SK-N-SH (cell line): ENCODE measurements around the gene RNGTT. TPM values are rescaled to one million over a fixed set of nuclear protein-coding genes. Genes with fewer than 3 reads are reported as not detected.

Source experiments
- CTCF ChIA-PET: fragments of 300-600, 350-600 bp; formaldehyde crosslinking; extraction: SDS; loops from one replicate; lab custom pipeline; 2021; lab: Yijun Ruan, JAX
- POLR2A ChIA-PET: fragments of 350-600 bp; sonication (Branson Sonifier 250); formaldehyde crosslinking; extraction: SDS; loops from one replicate; lab custom pipeline; 2020; ENCODE audit warnings: antibody characterized with exemption, inconsistent platforms; lab: Yijun Ruan, JAX
- DNase-seq: peaks from one replicate; pipeline ENCODE4 v3.0.0; 2012
- H2AFZ ChIP-seq: fragments of 200-600 bp; sonication (generic); 2 replicates; pipeline ENCODE4 v1.8.1; 2016; ENCODE audit warnings: antibody characterized with exemption, mild to moderate bottlenecking, low read depth
- H3F3A ChIP-seq: fragments of 200-600 bp; sonication (generic); replicated peaks from 2 replicates; pipeline ENCODE3; 2016; ENCODE audit warnings: antibody characterized with exemption, mild to moderate bottlenecking; ENCODE audit not compliant: insufficient read depth
- H3K27ac ChIP-seq, 2 experiments: fragments of 200-500 bp in 1 of 2; fragments of 200-600 bp in 1 of 2; sonication (Bioruptor generic) in 1 of 2; sonication (generic), shearing (Covaris generic) in 1 of 2; 2 replicates each; pipeline versions ENCODE4 v1.5.1 to v1.6.1; 2014 to 2016; ENCODE audit warnings: low read depth in 2 of 2, inconsistent platforms in 1 of 2, low read length in 1 of 2, mild to moderate bottlenecking in 1 of 2, mixed read lengths in 1 of 2
- H3K27me3 ChIP-seq: fragments of 200-600 bp; sonication (generic), shearing (Covaris generic); 2 replicates; pipeline ENCODE4 v1.6.1; 2016; ENCODE audit warnings: mixed run types; ENCODE audit not compliant: insufficient read depth
- H3K36me3 ChIP-seq, 2 experiments: fragments of 200-500 bp in 1 of 2; fragments of 200-600 bp in 1 of 2; sonication (Bioruptor generic) in 1 of 2; sonication (generic) in 1 of 2; replicated peaks in 1 of 2; 2 replicates each; pipeline versions ENCODE3 to v1.5.1; 2014 to 2016; ENCODE audit warnings: low read length in 1 of 2, mild to moderate bottlenecking in 1 of 2; ENCODE audit not compliant: insufficient read depth in 2 of 2, control insufficient read depth in 1 of 2
- H3K4me1 ChIP-seq, 2 experiments: fragments of 200-500 bp in 1 of 2; fragments of 200-600 bp in 1 of 2; sonication (Bioruptor generic) in 1 of 2; sonication (generic), shearing (Covaris generic) in 1 of 2; 2 replicates each; pipeline versions ENCODE4 v1.5.1 to v1.6.1; 2014 to 2016; ENCODE audit warnings: low read depth in 1 of 2, low read length in 1 of 2, mixed run types in 1 of 2; ENCODE audit not compliant: insufficient read depth in 2 of 2, control insufficient read depth in 1 of 2
- H3K4me2 ChIP-seq: fragments of 200-600 bp; sonication (generic), shearing (Covaris generic); 2 replicates; pipeline ENCODE4 v1.6.1; 2017; ENCODE audit warnings: mixed run types
- H3K4me3 ChIP-seq, 2 experiments: fragments of 200-500 bp in 1 of 2; fragments of 200-600 bp in 1 of 2; sonication (Bioruptor generic) in 1 of 2; sonication (generic), shearing (Covaris generic) in 1 of 2; 2 replicates each; pipeline versions ENCODE4 v1.5.1 to v1.8.1; 2014 to 2016; ENCODE audit warnings: low read depth in 2 of 2, inconsistent platforms in 1 of 2, low read length in 1 of 2, mild to moderate bottlenecking in 1 of 2, mixed read lengths in 1 of 2, moderate library complexity in 1 of 2
- H3K79me2 ChIP-seq: fragments of 200-600 bp; sonication (generic); 2 replicates; pipeline ENCODE4 v1.8.1; 2017; ENCODE audit warnings: mild to moderate bottlenecking; ENCODE audit not compliant: insufficient read depth
- H3K9ac ChIP-seq: fragments of 200-600 bp; sonication (generic); 2 replicates; pipeline ENCODE4 v1.6.1; 2017; ENCODE audit warnings: mixed run types
- H3K9me2 ChIP-seq: fragments of 200-600 bp; sonication (generic); 2 replicates; pipeline ENCODE4 v1.6.1; 2017; ENCODE audit warnings: mixed run types
- H3K9me3 ChIP-seq: fragments of 200-600 bp; sonication (generic); 2 replicates; pipeline ENCODE4 v1.6.1; 2017; ENCODE audit warnings: mixed run types, mild to moderate bottlenecking, moderate library complexity
- H4K20me1 ChIP-seq: fragments of 200-600 bp; sonication (generic); 2 replicates; pipeline ENCODE4 v1.6.1; 2017; ENCODE audit warnings: mild to moderate bottlenecking, mixed run types; ENCODE audit not compliant: insufficient read depth
- CHD2 ChIP-seq: fragments of 150-350 bp; IDR thresholded peaks from 2 replicates; pipeline ENCODE4 v1.6.1; 2018; ENCODE audit warnings: low read length; ENCODE audit not compliant: partially characterized antibody
- ELF1 ChIP-seq: IDR thresholded peaks from 2 replicates; pipeline ENCODE4 v1.4.0; 2012
- EZH2phosphoT487 ChIP-seq: fragments of 200-600 bp; sonication (generic); IDR thresholded peaks from 2 replicates; pipeline ENCODE4 v1.6.1; 2017; ENCODE audit warnings: low read depth, mixed run types, mild to moderate bottlenecking, antibody characterized with exemption, moderate library complexity, borderline replicate concordance
- FOXM1 ChIP-seq: IDR thresholded peaks from 2 replicates; pipeline ENCODE4 v1.4.0; 2012; ENCODE audit warnings: low read depth, mild to moderate bottlenecking
- MAX ChIP-seq: IDR thresholded peaks from 2 replicates; pipeline ENCODE4 v1.4.0; 2012; ENCODE audit warnings: low read depth
- NRF1 ChIP-seq: IDR thresholded peaks from 2 replicates; pipeline ENCODE4 v1.6.1; 2012; ENCODE audit warnings: low read depth, mild to moderate bottlenecking, low read length
- POLR2AphosphoS5 ChIP-seq: IDR thresholded peaks from 2 replicates; pipeline ENCODE4 v1.6.1; 2012; ENCODE audit warnings: low read depth, low read length
- RAD21 ChIP-seq: IDR thresholded peaks from 2 replicates; pipeline ENCODE4 v1.6.1; 2012; ENCODE audit warnings: mild to moderate bottlenecking, low read length
- RXRA ChIP-seq: IDR thresholded peaks from 2 replicates; pipeline ENCODE4 v1.4.0; 2012; ENCODE audit warnings: low read depth, mild to moderate bottlenecking, borderline replicate concordance
- TCF12 ChIP-seq: IDR thresholded peaks from 2 replicates; pipeline ENCODE4 v1.4.0; 2012
- TEAD4 ChIP-seq: IDR thresholded peaks from 2 replicates; pipeline ENCODE4 v1.4.0; 2012; ENCODE audit warnings: mild to moderate bottlenecking, borderline replicate concordance; ENCODE audit not compliant: insufficient read depth
- YY1 ChIP-seq: IDR thresholded peaks from 2 replicates; pipeline ENCODE4 v1.4.0; 2012; ENCODE audit warnings: low read depth, mild to moderate bottlenecking
- whole genome bisulfite sequencing: methylation state at CpG from one replicate; pipeline ENCODE4 v1.1.6; 2017; ENCODE audit warnings: low lambda C conversion rate; 5-methylcytosine and 5-hydroxymethylcytosine counted together
- polyA plus RNA-seq, 3 experiments: library from polyadenylated mRNA; depleted of rRNA; stranded (reverse); fragments of >200 nt; gene quantifications; 2 replicates each; pipeline ENCODE4 v1.2.3, GENCODE V29; 2012
- TF ChIP-seq, protein P1 (sequence below): IDR thresholded peaks from 2 replicates; pipeline ENCODE4 v1.4.0; 2012; ENCODE audit warnings: low read depth, borderline replicate concordance
- TF ChIP-seq, protein P2 (sequence below): IDR thresholded peaks from 2 replicates; pipeline ENCODE4; 2012
- TF ChIP-seq, protein P3 (sequence below): IDR thresholded peaks from 2 replicates; pipeline ENCODE4 v1.6.1; 2012; ENCODE audit warnings: mild to moderate bottlenecking, low read depth, low read length, moderate library complexity

The RNGTT gene
- polyA plus RNA-seq, 1 of the 3 experiments (the other 2 are of a cell fraction), result 3.3 TPM

- Histone ChIP-seq H3K9me3 (no peaks in the 10 kb centered on the region), H3K27me3 (no peaks in the 10 kb centered on the region), H3K9me2 (no peaks in the 10 kb centered on the region), H3K4me1 (peaks cover 0 to 4% of the 10 kb centered on the region in 2 experiments; a peak in 1 of 4 replicates), H3K36me3 (peaks cover 0 to 3% of the 10 kb centered on the region in 2 experiments), H3K9ac (no peak overlapping the region), H2AFZ (no peak overlapping the region), H4K20me1 (no peaks in the 10 kb centered on the region), H3K4me3 (no peak overlapping the region), H3K79me2 (no peaks in the 10 kb centered on the region), H3K27ac (no peak overlapping the region), H3F3A (no peaks in the 10 kb centered on the region), H3K4me2 (no peak overlapping the region)
- ChIA-PET POLR2A (no interaction called here), CTCF (no interaction called here)
- 100% methylated on average over 4 of the region's 4 CpGs for WGBS
- no peak for DNase-seq
- no peak for TF ChIP-seq TCF12
- TF ChIP-seq YY1, result no peak
- no peak for TF ChIP-seq RXRA
- no peak for TF ChIP-seq RAD21
These were observed 331.6 kb downstream of the RNGTT start for GRCh38 chr6:88631830-88632229.

DNA sequence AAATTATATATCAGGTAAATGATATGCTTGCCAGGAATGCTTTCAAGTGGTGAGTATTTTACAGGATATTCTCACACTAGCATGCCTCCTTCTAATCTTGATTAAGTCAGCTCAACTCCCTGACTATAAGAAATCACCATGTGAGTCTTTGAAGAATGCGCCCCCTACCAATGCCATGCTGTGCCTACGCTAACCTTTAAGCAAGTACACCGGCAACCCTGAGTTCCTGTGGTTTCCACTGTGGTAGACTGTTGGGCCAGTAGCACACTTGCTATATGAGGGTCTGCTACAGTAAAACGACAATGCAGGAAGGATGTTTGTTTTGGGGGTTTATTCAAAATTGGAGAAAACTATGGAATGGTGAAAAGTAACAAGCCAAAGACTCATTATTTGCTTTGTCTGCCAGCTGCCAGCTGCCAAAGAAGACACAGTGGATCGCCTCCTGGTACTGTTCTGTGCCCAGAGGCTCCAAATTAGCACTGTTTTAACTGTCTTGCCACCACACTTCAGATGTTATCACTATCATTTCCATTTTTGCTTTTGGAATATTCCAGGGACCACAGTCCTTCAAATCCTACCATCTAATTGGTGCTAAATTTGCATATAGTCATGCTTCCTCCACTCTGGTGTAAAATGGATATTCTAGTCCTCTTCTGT, 333.5 kb downstream of the RNGTT start:
- H3F3A ChIP-seq, result no peaks in the 10 kb centered on the region
- no peaks in the 10 kb centered on the region for H3K9me2 ChIP-seq
- ChIA-PET CTCF (interaction anchor here (0.6 kb wide), 1 partner anchor 1357 kb away, joined by 3 read pairs; no protein-coding TSS in a partner anchor), POLR2A (no interaction called here)
- TF ChIP-seq MAX (no peak), POLR2AphosphoS5 (no peak), NRF1 (no peak), EZH2phosphoT487 (no peak), ELF1 (no peak), CHD2 (no peak), TEAD4 (no peak), FOXM1 (no peak), RXRA (no peak)
- TF ChIP-seq, protein P1, sequence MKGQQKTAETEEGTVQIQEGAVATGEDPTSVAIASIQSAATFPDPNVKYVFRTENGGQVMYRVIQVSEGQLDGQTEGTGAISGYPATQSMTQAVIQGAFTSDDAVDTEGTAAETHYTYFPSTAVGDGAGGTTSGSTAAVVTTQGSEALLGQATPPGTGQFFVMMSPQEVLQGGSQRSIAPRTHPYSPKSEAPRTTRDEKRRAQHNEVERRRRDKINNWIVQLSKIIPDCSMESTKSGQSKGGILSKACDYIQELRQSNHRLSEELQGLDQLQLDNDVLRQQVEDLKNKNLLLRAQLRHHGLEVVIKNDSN, result no peak
- TF ChIP-seq, protein P2, sequence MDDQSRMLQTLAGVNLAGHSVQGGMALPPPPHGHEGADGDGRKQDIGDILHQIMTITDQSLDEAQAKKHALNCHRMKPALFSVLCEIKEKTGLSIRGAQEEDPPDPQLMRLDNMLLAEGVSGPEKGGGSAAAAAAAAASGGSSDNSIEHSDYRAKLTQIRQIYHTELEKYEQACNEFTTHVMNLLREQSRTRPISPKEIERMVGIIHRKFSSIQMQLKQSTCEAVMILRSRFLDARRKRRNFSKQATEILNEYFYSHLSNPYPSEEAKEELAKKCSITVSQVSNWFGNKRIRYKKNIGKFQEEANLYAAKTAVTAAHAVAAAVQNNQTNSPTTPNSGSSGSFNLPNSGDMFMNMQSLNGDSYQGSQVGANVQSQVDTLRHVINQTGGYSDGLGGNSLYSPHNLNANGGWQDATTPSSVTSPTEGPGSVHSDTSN, result no peak
- TF ChIP-seq, protein P3, sequence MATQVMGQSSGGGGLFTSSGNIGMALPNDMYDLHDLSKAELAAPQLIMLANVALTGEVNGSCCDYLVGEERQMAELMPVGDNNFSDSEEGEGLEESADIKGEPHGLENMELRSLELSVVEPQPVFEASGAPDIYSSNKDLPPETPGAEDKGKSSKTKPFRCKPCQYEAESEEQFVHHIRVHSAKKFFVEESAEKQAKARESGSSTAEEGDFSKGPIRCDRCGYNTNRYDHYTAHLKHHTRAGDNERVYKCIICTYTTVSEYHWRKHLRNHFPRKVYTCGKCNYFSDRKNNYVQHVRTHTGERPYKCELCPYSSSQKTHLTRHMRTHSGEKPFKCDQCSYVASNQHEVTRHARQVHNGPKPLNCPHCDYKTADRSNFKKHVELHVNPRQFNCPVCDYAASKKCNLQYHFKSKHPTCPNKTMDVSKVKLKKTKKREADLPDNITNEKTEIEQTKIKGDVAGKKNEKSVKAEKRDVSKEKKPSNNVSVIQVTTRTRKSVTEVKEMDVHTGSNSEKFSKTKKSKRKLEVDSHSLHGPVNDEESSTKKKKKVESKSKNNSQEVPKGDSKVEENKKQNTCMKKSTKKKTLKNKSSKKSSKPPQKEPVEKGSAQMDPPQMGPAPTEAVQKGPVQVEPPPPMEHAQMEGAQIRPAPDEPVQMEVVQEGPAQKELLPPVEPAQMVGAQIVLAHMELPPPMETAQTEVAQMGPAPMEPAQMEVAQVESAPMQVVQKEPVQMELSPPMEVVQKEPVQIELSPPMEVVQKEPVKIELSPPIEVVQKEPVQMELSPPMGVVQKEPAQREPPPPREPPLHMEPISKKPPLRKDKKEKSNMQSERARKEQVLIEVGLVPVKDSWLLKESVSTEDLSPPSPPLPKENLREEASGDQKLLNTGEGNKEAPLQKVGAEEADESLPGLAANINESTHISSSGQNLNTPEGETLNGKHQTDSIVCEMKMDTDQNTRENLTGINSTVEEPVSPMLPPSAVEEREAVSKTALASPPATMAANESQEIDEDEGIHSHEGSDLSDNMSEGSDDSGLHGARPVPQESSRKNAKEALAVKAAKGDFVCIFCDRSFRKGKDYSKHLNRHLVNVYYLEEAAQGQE, result no peak
- no peak overlapping the region for H2AFZ ChIP-seq
- H4K20me1 ChIP-seq, result no peaks in the 10 kb centered on the region
- no peak overlapping the region for H3K9ac ChIP-seq
- no peaks in the 10 kb centered on the region for H3K9me3 ChIP-seq
- peaks cover 0 to 2% of the 10 kb centered on the region in 2 experiments for H3K36me3 ChIP-seq
- H3K79me2 ChIP-seq, result no peaks in the 10 kb centered on the region
- no peak overlapping the region for H3K4me2 ChIP-seq
- DNase-seq, result no peak
- no peaks in the 10 kb centered on the region for H3K27me3 ChIP-seq
- peaks cover 0 to 4% of the 10 kb centered on the region in 2 experiments; a peak in 1 of 4 replicates for H3K4me1 ChIP-seq
- 88% methylated on average over 5 of the region's 5 CpGs for WGBS
- H3K4me3 ChIP-seq, result no peak overlapping the region
- no peak overlapping the region for H3K27ac ChIP-seq
